NOMO-1 treated with DMSO at 0.1 percent for 48 hours (cell line): ENCODE measurements around the gene HRH3.

Source experiments
- DNase-seq: peaks from one replicate; lab custom pipeline; 2025; ENCODE audit not compliant: unreplicated experiment; lab: John Stamatoyannopoulos, UW

The HRH3 gene

GRCh38 chr20:62181808-62182207 lies 38.3 kb downstream of the HRH3 start:
- no peak for DNase-seq

- no peak for DNase-seq
These were observed 40.9 kb downstream of the HRH3 start for GRCh38 chr20:62179162-62179504.

GRCh38 chr20:62178316-62179161 lies 41.5 kb downstream of the HRH3 start:
- DNase-seq: no peak

- DNase-seq: no peak
These were observed 42.8 kb downstream of the HRH3 start for GRCh38 chr20:62177307-62177706.

GRCh38 chr20:62176866-62177265 lies 43.2 kb downstream of the HRH3 start:
- no peak for DNase-seq

GRCh38 chr20:62175711-62176110 lies 44.4 kb downstream of the HRH3 start:
- DNase-seq: no peak

- no peak for DNase-seq
These were observed 45.0 kb downstream of the HRH3 start for GRCh38 chr20:62174870-62175624.

GRCh38 chr20:62174021-62174804 lies 45.9 kb downstream of the HRH3 start:
- no peak for DNase-seq

- DNase-seq: no peak
These were observed 47.4 kb downstream of the HRH3 start for GRCh38 chr20:62172666-62173065.

- DNase-seq: no peak
These were observed 48.8 kb downstream of the HRH3 start for GRCh38 chr20:62171245-62171644.

GRCh38 chr20:62170536-62170935 lies 49.5 kb downstream of the HRH3 start:
- DNase-seq: no peak

- no peak for DNase-seq
These were observed 51.1 kb downstream of the HRH3 start for GRCh38 chr20:62168890-62169435.

GRCh38 chr20:62168061-62168460 lies 52.0 kb downstream of the HRH3 start:
- no peak for DNase-seq

- no peak for DNase-seq
These were observed 52.6 kb downstream of the HRH3 start for GRCh38 chr20:62167474-62167873.

- no peak for DNase-seq
These were observed 54.2 kb downstream of the HRH3 start for GRCh38 chr20:62165762-62166399.
